ENCODE measurements around the gene PTGES3. TPM values are rescaled to one million over a fixed set of nuclear protein-coding genes. Genes with fewer than 3 reads are reported as not detected.

Gene PTGES3
- total RNA-seq, 1 experiment from 2014 or later, result 394 TPM

GRCh38 chr12:56629459-56630179 is 58.5 kb downstream of the PTGES3 start:
- no peak for DNase-seq (ENCODE audit: low spot score)
- no peaks in the 10 kb centered on the region for H3K9me3 Mint-ChIP-seq
- POLR2A ChIA-PET, result interaction anchor here (1.0 to 1.2 kb wide), 4 partner anchors 8 to 108 kb away, joined by 3 to 6 read pairs (median 3); partner anchors contain the start of gene RBMS2

More at GRCh38 chr12:56629459-56630179, 58.5 kb downstream of the PTGES3 start:
- H3K4me1 Mint-ChIP-seq, result peaks cover 55% of the 10 kb centered on the region
- no peaks in the 10 kb centered on the region for H3K27me3 Mint-ChIP-seq (ENCODE audit: low read depth)
- H3K27ac Mint-ChIP-seq, result peak overlapping the region; percentile 66
- TF ChIP-seq HMGXB4 (CRISPR knock-in tag; IDR thresholded peaks at IDR 0.05) (0 out of 2 replicates have a peak, but pooled peaks have one; percentile 16), AFF4 (CRISPR knock-in tag; IDR thresholded peaks at IDR 0.05; ENCODE audit: borderline replicate concordance) (no peak), E2F1 (CRISPR knock-in tag; IDR thresholded peaks at IDR 0.05) (0 out of 2 replicates have a peak, but pooled peaks have one; percentile 47), RORB (CRISPR knock-in tag; IDR thresholded peaks at IDR 0.05) (no peak), FOXP4 (CRISPR knock-in tag; IDR thresholded peaks at IDR 0.05) (no peak), NFE2L1 (CRISPR knock-in tag; IDR thresholded peaks at IDR 0.05) (no peak), GTF2I (CRISPR knock-in tag; conservative IDR thresholded peaks at IDR 0.05) (no peak), ATF6 (CRISPR knock-in tag; IDR thresholded peaks at IDR 0.05) (no peak), SOX15 (CRISPR knock-in tag; IDR thresholded peaks at IDR 0.05) (no peak), IRF2 (CRISPR knock-in tag; IDR thresholded peaks at IDR 0.05; ENCODE audit: borderline replicate concordance, low read depth) (no peak), CTCF (IDR thresholded peaks at IDR 0.05) (no peak), NFYB (CRISPR knock-in tag; conservative IDR thresholded peaks at IDR 0.05; ENCODE audit: low read depth) (no peak), JUN (CRISPR knock-in tag; IDR thresholded peaks at IDR 0.05) (no peak), FOXJ3 (CRISPR knock-in tag; IDR thresholded peaks at IDR 0.05; ENCODE audit: borderline replicate concordance) (no peak), HMGA2 (CRISPR knock-in tag; IDR thresholded peaks at IDR 0.05) (no peak)
- peaks cover 13% of the 10 kb centered on the region for H3K36me3 Mint-ChIP-seq
- CTCF ChIA-PET, result interaction anchor here (0.6 to 3.3 kb wide), 17 partner anchors 7 to 900 kb away, joined by 3 to 39 read pairs (median 3); partner anchors contain the start of genes PTGES3, RBMS2 and STAT2
- ATAC-seq, result no peak
- H3K4me3 Mint-ChIP-seq, result peak overlapping the region; percentile 92
